Globus pallidus (tissue), 1 donor: Measurements from ENCODE around the gene FLAD1.
A peak's percentile ranks its signal among the peaks of the same experiment; 100 is the strongest.
"Not testable (repeated sequence)": the region's sequence is repeated elsewhere in the genome, so short reads cannot be mapped to it uniquely, and the experiment has no call there.

Source experiments
- DNase-seq: peaks from one replicate; pipeline ENCODE4 v3.0.0-alpha.2; 2015; ENCODE audit warnings: low spot score

The FLAD1 gene

GRCh38 chr1:154990276-154990675 lies 7.1 kb downstream of the FLAD1 start:
- no peak for DNase-seq

- no peak for DNase-seq
Measured at GRCh38 chr1:154992721-154993571, 9.8 kb downstream of the FLAD1 start.

GRCh38 chr1:154993572-154994268 lies 10.6 kb downstream of the FLAD1 start, which contains the start of gene LENEP:
LENEP (plus strand) TSS chr1:154993586; CDS start chr1:154993608, 22 bp downstream.
- no peak for DNase-seq

GRCh38 chr1:154994269-154994587 lies 11.1 kb downstream of the FLAD1 start:
- no peak for DNase-seq

GRCh38 chr1:154994591-154994990 lies 11.4 kb downstream of the FLAD1 start:
- no peak for DNase-seq

GRCh38 chr1:154995301-154995983 lies 12.3 kb downstream of the FLAD1 start:
- not testable (repeated sequence) for DNase-seq

GRCh38 chr1:154996966-154997701 lies 14.0 kb downstream of the FLAD1 start:
- DNase-seq: no peak

- no peak for DNase-seq
Measured at GRCh38 chr1:154998201-154998780, 15.1 kb downstream of the FLAD1 start.

GRCh38 chr1:154998818-154999570 lies 15.8 kb downstream of the FLAD1 start:
- DNase-seq: no peak

- DNase-seq: no peak
Measured at GRCh38 chr1:154999571-155000410, 16.6 kb downstream of the FLAD1 start.

GRCh38 chr1:155000411-155000725 lies 17.2 kb downstream of the FLAD1 start:
- DNase-seq: no peak

GRCh38 chr1:155000726-155001424 lies 17.7 kb downstream of the FLAD1 start:
- DNase-seq: peak; percentile 89

- DNase-seq: no peak
Measured at GRCh38 chr1:155001425-155001674, 18.2 kb downstream of the FLAD1 start.

- DNase-seq: peak; percentile 100
Measured at GRCh38 chr1:155001675-155002463, 18.7 kb downstream of the FLAD1 start.

- DNase-seq: no peak
Measured at GRCh38 chr1:155002464-155003226, 19.5 kb downstream of the FLAD1 start, which contains the start of gene ZBTB7B. ZBTB7B (plus strand) TSS chr1:155002802; CDS start chr1:155014661, 11,859 bp downstream.

GRCh38 chr1:155003227-155003765 lies 20.2 kb downstream of the FLAD1 start:
- no peak for DNase-seq

- peak; percentile 70 for DNase-seq
Measured at GRCh38 chr1:155003766-155004351, 20.7 kb downstream of the FLAD1 start.
